T-helper 2 cell treated with Interferon-gamma antibody and Interleukin-4, amounts not matched to agents 5 μg/mL and 100 μg/mL, for 36 hours (primary cell): Measurements from ENCODE around the gene CTNNBL1.

Source experiments
- DNase-seq: peaks from one replicate; pipeline ENCODE4 v3.0.0; 2021; ENCODE audit warnings: low spot score
- H3K27ac Mint-ChIP-seq: one replicate; pipeline ENCODE4 v1.8.0; 2021; ENCODE audit warnings: mild to moderate bottlenecking, mixed read lengths
- H3K27me3 Mint-ChIP-seq: one replicate; pipeline ENCODE4 v1.8.0; 2021; ENCODE audit warnings: low read depth, mixed read lengths
- H3K36me3 Mint-ChIP-seq: one replicate; pipeline ENCODE4 v1.8.0; 2021; ENCODE audit warnings: low read depth, mixed read lengths
- H3K4me1 Mint-ChIP-seq: one replicate; pipeline ENCODE4 v1.8.0; 2021; ENCODE audit warnings: low read depth, mixed read lengths
- H3K4me3 Mint-ChIP-seq: one replicate; pipeline ENCODE4 v1.8.0; 2022; ENCODE audit warnings: mild to moderate bottlenecking, moderate library complexity, mixed read lengths
- H3K9me3 Mint-ChIP-seq: one replicate; pipeline ENCODE4 v1.8.0; 2021; ENCODE audit warnings: mixed read lengths

CTNNBL1 gene

DNA sequence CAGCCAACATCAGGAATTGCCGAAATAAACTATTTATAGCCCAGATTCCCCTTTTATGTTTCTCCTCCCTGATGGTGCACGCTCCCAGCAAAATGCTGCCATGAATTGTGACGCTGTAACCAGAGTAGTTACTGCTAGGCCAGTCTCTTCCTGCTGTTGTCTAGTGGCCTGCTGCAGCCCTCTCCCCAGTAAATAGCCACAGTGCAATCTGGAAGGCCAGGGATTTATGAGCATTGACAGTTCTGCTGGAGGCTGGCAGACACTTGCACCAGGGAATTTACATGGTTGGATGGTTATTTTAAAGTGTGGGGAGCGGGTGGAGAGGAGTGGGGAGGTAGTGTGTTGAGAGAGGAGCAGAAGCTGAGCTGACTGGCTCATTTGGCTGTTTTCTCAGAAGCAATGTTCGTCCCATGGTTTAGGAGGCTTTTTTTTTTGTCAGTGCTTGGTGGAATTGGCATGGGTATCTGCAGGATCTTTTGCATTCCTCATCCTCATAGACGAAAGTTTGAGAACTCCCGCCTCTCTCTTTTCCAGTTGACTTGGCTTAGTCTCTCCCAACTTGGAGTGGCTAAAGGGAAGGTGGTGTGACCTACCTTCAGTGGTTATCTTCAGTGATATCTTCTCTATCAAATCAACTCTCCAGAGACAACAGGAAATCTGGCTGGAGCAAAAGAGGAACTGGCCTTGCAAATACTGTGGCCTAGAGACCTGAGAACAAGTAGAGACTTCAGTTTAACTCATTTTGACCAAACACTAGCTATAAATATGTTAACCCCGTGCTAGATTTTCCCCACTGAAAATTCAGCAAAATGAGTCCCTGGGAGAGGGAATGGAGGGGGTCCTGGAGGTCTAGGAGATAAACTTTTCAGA, 109.8 kb downstream of the CTNNBL1 start:
- no peak overlapping the region for H3K27ac Mint-ChIP-seq
- DNase-seq = no peak
- H3K36me3 Mint-ChIP-seq = peaks cover 12% of the 10 kb centered on the region
- H3K9me3 Mint-ChIP-seq = no peaks in the 10 kb centered on the region
- H3K4me3 Mint-ChIP-seq = no peak overlapping the region
- H3K27me3 Mint-ChIP-seq = no peaks in the 10 kb centered on the region
- H3K4me1 Mint-ChIP-seq = peaks cover 4% of the 10 kb centered on the region

DNA sequence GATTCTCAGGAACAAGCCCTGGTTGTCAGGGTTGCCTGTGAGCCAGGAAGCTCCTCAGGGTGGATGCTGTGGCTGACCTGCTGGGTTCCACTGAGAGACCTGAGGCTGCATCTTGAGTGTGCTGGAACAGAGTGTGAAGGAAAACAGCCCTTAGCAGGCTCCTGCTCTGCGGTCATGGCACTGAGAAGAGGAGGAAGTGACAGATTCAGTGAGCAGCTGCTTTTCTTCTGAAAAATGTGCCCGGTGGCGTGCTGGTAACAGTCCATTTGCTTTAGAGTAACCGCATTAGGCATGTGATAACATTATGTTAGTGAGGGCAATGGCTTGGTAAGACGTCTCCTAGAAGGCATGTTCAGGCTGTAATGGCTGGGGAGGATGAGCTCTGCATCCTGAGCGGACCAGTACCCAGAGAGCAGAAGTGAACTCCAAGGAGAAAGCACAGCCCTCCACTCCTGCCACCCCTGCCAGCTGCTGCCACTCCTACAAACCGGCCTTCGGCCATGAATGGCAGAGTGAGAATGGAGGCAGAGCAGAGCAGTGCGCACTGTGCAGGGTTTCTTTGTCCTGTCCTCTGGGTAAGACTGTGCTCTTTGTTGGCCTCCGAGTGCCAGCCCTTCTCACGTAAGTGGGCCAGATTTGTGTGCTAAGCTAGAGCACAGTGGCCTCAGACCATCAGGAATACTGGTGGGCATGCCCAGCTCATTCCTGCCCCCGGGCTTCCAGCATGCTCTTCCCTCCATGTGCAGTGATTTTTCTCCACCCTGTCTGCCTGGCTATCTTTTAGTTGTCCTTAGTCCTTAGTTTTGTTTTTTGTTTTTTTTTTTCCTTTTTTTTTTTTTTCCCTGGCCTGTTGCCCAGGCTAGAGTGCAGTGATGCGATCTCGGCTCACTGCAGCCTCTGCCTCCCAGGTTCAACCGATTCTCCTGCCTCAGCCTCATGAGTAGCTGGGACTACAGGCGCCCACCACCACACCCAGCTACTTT, 111.0 kb downstream of the CTNNBL1 start:
- no peak for DNase-seq
- H3K27ac Mint-ChIP-seq = no peak overlapping the region
- no peaks in the 10 kb centered on the region for H3K9me3 Mint-ChIP-seq
- peaks cover 15% of the 10 kb centered on the region for H3K36me3 Mint-ChIP-seq
- H3K4me1 Mint-ChIP-seq = peaks cover 4% of the 10 kb centered on the region
- no peak overlapping the region for H3K4me3 Mint-ChIP-seq
- no peaks in the 10 kb centered on the region for H3K27me3 Mint-ChIP-seq

DNA sequence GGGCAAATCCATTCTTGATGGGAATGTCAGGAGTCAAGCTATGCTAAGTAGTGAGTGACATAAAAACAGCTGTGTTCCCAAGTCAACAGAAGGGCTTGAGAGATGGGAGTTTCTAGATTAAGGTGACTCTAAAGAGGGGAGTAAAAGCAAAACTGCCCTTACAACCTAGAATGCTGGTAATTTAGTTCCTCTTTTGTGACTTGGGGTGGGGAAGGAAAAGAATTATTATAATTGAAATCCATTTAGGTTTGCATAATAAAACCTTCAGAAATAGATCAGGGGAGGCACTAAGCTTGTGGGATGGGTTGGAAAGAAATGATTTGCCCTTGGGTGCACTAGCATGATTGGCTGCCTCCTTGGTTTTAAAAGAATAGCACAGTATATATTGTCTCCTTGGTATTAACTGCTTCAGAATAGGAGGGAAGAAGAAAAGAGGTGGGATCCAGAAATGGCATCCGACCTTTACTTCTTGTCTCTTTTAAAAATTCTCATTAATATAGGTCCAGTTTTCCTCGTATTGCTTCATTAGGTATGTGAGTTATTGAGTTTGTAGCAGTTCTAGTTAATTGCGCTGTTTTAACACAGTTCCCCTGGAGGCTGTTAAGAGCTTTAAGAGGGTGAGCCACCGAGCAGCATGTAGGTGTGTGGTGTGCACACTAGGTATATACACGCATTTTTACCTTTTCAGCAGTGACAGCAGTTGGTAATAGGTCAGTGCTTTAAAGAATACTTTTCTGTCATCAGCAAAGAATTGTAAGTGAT, 113.8 kb downstream of the CTNNBL1 start:
- H3K4me1 Mint-ChIP-seq = peaks cover 4% of the 10 kb centered on the region
- H3K4me3 Mint-ChIP-seq = no peak overlapping the region
- H3K9me3 Mint-ChIP-seq = no peaks in the 10 kb centered on the region
- no peaks in the 10 kb centered on the region for H3K27me3 Mint-ChIP-seq
- DNase-seq = no peak
- no peak overlapping the region for H3K27ac Mint-ChIP-seq
- H3K36me3 Mint-ChIP-seq = peaks cover 15% of the 10 kb centered on the region

DNA sequence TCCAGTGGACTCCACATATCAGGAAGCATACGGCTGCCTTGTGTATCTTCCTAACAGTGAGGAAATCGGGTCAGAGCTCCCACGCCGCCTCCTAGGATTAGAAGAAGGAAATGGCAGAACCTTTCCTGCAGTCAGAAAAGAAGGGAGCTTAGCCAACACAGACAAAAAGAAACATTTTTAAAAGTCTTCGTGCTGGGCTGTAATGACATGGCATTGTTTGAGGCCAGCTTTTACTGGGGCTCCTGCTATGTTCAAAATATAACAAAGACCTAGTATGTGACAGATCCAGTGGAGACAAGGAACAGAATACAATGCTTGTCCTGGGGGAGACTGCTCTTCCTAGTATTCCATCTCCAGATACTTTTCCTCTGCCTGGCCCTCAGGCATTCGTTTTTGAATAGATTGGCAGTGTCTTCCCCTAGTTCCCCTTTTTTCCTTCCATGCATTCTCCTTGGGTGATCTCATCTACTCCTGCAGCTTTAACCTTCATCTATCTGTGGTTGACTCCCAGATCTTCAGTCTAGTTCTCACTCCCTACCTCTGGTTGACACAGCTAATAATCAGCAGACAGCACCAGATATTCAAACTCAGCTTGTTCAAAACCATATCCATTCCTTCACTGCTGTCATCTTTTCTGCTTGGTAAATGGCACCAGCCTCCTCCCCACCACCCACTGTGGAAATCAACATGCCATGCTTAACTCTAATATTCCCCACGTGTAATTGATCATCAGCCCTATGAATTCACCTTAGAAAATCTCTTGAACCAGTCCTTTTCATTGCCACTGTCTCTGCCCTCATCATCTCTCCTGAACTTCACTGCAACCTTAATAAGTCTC, 114.6 kb downstream of the CTNNBL1 start:
- Mint-ChIP-seq H3K9me3 (no peaks in the 10 kb centered on the region), H3K27me3 (no peaks in the 10 kb centered on the region), H3K4me3 (no peak overlapping the region), H3K27ac (no peak overlapping the region), H3K36me3 (peaks cover 13% of the 10 kb centered on the region), H3K4me1 (peaks cover 4% of the 10 kb centered on the region)
- DNase-seq = no peak

DNA sequence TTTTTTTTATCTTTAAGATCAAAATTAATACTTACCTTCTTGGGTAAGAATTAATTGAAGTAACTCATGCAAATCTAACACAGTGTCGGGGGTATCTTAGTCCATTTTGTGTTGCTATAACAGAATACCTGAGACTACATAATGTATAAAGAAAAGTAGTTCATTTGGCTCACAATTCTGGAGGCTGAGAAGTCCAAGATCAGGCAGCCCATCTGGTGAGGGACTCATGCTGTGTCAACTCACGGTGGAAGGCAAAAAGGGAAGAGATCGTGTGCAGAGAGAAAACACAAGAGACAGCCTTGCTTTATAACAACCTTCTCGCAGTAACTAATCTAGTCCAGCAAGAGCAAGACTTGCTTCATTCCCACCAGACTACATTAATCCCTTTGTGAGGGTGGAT, 116.2 kb downstream of the CTNNBL1 start:
- H3K9me3 Mint-ChIP-seq = no peaks in the 10 kb centered on the region

DNA sequence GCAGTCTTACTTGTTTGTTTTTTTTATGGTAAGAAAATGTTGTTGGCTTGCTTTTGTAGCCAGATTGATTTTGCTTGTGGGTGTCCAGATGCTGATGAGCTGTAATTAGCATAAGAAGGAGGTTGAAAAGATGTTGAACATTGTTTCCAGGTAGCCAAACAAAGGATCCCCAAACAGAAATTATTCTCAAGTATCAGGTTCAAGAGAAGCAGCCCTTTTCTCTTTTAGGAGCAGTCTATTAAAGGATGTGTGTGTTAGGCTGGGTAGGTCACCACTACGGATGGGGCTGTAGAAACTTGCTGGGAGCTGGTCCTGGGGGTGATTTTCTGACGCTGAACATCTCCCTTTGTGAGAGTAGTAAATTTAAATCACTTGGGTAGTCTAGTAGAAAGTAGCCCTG, 122.2 kb downstream of the CTNNBL1 start:
- Mint-ChIP-seq H3K27ac (no peak overlapping the region), H3K9me3 (no peaks in the 10 kb centered on the region), H3K4me3 (no peak overlapping the region), H3K4me1 (no peaks in the 10 kb centered on the region), H3K27me3 (no peaks in the 10 kb centered on the region), H3K36me3 (peaks cover 3% of the 10 kb centered on the region)
- DNase-seq = no peak

More for the DNA sequence above, 116.2 kb downstream of the CTNNBL1 start:
- no peak overlapping the region for H3K4me3 Mint-ChIP-seq
- no peaks in the 10 kb centered on the region for H3K4me1 Mint-ChIP-seq
- no peak for DNase-seq
- H3K27me3 Mint-ChIP-seq = no peaks in the 10 kb centered on the region
- H3K36me3 Mint-ChIP-seq = peaks cover 10% of the 10 kb centered on the region
- no peak overlapping the region for H3K27ac Mint-ChIP-seq

DNA sequence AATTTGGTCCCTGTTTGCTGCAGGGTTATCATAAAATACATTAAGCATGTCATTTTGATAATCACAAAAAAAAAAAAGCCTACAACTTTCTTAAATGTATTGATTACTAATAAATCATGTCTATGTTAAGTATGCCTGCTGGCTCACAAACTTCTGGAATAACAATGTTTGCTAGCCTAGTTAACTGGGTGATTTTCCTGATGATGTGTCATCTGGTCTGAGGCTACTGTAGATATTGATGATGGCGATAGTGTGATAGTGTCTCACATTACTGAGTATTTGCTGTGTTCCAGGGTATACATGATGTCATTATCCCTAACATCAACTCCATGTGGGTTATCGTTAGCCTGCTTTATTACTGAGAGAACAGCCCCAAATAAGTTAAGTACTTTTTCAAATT, 122.9 kb downstream of the CTNNBL1 start:
- no peaks in the 10 kb centered on the region for H3K9me3 Mint-ChIP-seq
- no peak overlapping the region for H3K4me3 Mint-ChIP-seq
- H3K27ac Mint-ChIP-seq = no peak overlapping the region
- peaks cover 3% of the 10 kb centered on the region for H3K36me3 Mint-ChIP-seq
- no peak for DNase-seq
- H3K27me3 Mint-ChIP-seq = no peaks in the 10 kb centered on the region
- H3K4me1 Mint-ChIP-seq = no peaks in the 10 kb centered on the region

DNA sequence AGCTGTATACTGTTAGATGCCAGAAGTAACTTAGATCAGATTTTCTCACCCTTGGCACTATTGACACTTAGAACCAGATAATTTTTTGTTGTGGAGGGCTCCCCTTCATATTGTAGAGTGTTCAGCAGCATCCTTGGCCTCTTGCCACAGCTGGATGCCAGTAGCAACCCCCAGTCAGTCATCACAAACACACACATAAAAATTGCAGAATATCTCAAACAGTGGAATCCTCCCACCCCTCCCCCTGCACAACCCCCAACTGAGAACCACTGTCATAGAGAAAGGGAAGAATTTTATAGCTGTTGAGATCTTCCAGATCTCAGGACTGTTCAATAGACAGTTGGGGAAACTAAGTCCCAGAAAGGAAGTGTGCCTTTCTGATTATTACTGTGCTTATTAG, 127.9 kb downstream of the CTNNBL1 start:
- no peaks in the 10 kb centered on the region for H3K4me1 Mint-ChIP-seq
- peaks cover 3% of the 10 kb centered on the region for H3K36me3 Mint-ChIP-seq
- no peaks in the 10 kb centered on the region for H3K27me3 Mint-ChIP-seq
- H3K9me3 Mint-ChIP-seq = no peaks in the 10 kb centered on the region
- H3K4me3 Mint-ChIP-seq = no peak overlapping the region
- no peak overlapping the region for H3K27ac Mint-ChIP-seq
- no peak for DNase-seq

DNA sequence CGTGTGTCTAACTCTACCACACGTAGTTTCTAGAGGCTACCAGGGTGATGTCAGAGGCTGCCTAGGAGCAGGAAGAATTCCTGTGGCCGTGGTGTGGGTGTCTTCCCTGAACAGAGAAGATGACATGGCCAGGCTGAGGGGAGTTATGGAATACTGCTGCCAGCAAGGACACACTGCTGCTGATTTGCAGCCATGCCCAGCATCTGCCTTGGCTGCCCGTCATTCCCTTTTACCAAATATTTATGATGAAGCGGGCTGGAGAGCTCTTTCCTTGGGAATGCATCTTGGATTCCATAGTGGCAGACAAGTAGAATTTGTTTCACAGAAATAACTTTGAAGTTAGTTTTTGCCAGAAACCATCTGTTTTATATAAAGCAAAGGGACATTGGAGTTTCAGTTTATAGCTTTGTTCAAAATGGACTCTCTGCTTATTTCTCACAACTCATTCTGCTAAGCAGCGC, 128.3 kb downstream of the CTNNBL1 start:
- peaks cover 3% of the 10 kb centered on the region for H3K36me3 Mint-ChIP-seq
- no peaks in the 10 kb centered on the region for H3K9me3 Mint-ChIP-seq
- H3K27ac Mint-ChIP-seq = no peak overlapping the region
- no peak for DNase-seq
- no peaks in the 10 kb centered on the region for H3K27me3 Mint-ChIP-seq
- H3K4me1 Mint-ChIP-seq = no peaks in the 10 kb centered on the region
- no peak overlapping the region for H3K4me3 Mint-ChIP-seq

DNA sequence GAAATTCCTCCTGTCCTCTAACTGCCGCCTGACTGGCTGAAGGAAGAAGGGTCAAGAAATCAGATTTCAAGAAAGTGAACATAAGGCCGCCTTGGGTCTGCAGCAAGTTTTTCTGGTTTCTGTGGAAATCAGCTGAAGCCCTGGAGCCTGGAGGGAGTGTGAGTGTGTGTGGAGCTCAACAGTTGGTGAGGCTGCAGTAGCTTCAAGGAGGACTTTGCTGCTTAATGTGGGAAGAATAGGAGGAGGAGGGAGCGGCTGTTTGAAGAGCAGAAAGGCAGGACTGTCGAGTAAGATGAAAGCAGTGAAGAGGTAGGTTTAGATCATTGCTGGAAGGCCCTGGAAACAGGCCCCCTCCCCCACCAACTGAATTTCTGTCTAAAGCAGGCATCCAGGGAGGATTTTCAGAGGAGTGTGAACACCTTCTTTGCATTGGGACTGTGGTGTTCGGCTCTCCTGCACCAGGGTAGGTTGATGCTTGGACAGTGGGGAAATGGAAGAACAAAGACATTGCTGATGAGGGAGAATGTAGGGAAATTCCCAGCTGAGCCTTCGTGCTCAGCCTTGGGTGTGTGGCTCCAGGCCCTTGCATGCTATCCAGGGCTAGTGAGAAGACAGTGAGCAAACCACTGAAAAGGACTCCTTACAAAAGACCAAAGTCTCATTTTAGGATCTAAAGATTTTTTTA, 129.6 kb downstream of the CTNNBL1 start:
- no peak for DNase-seq
- Mint-ChIP-seq H3K9me3 (no peaks in the 10 kb centered on the region), H3K4me1 (no peaks in the 10 kb centered on the region), H3K27me3 (no peaks in the 10 kb centered on the region), H3K36me3 (peaks cover 3% of the 10 kb centered on the region), H3K27ac (no peak overlapping the region), H3K4me3 (no peak overlapping the region)

DNA sequence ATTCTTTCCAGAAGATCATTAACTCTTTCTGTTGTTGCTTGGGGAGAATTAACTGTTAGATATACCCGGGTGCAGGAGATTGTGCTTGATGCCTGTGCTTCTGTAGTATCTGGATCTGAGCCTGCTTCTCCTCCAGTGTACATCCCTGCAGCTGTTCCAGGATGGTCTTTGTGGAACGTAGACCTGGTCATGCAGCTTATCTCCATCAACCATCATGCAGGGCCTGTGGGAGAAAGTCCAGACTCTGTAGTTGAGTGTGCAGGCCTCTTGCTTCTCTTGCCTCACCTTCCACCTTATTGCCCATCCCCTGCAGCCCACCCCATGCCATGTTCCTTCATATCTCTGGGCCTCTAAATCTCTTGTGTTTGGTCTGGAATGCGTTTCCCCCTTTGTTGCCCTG, 133.8 kb downstream of the CTNNBL1 start:
- no peaks in the 10 kb centered on the region for H3K9me3 Mint-ChIP-seq
- H3K36me3 Mint-ChIP-seq = no peaks in the 10 kb centered on the region
- H3K4me3 Mint-ChIP-seq = no peak overlapping the region
- no peaks in the 10 kb centered on the region for H3K4me1 Mint-ChIP-seq
- no peak for DNase-seq
- no peaks in the 10 kb centered on the region for H3K27me3 Mint-ChIP-seq
- no peak overlapping the region for H3K27ac Mint-ChIP-seq

DNA sequence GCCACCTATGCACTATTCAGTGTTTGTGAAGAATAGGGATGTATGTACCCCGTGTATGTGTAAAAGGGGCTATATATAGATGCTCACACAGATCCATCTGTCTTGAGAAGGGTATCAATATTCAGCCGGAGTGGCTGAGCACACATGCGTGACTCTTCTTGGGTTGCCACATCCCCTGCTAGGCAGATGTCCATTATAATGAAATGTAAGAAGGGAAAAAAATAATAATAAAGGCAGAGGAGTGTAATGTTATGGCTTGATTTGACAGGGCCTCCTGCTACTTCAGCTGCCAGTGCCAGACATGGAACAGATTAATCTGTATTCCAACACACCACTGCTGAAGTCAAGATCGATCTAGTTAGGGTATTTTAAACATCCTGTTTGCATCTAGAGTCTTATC, 134.9 kb downstream of the CTNNBL1 start:
- Mint-ChIP-seq H3K27me3 (no peaks in the 10 kb centered on the region), H3K27ac (no peak overlapping the region)

More for the DNA sequence above, 134.9 kb downstream of the CTNNBL1 start:
- DNase-seq = no peak
- H3K36me3 Mint-ChIP-seq = no peaks in the 10 kb centered on the region
- no peaks in the 10 kb centered on the region for H3K4me1 Mint-ChIP-seq
- H3K4me3 Mint-ChIP-seq = no peak overlapping the region
- H3K9me3 Mint-ChIP-seq = no peaks in the 10 kb centered on the region
